ENCODE measurements around the gene FXYD3. TPM values are rescaled to one million over a fixed set of nuclear protein-coding genes. Genes with fewer than 3 reads are reported as not detected.
A peak's percentile ranks its signal among the peaks of the same experiment; 100 is the strongest.

Gene FXYD3
- total and polyA plus RNA-seq, 2 of the 13 experiments (the other 11 are each of a cell fraction or from before 2014, with no cell fraction given), result 4.9 TPM; not detected in 1

GRCh38 chr19:35080613-35081170, 34.9 kb upstream of the FXYD3 start:
- intact Hi-C loops (cut with micrococcal nuclease; ENCODE audit: unreplicated experiment), result no loop called here
- H3K27ac ChIP-seq (ENCODE audit: extremely low read length, insufficient read depth, low read length), result no peak overlapping the region

GRCh38 chr19:35081201-35081600, 34.4 kb upstream of the FXYD3 start:
- H3K4me2 ChIP-seq (ENCODE audit: low read depth, low read length), result no peak overlapping the region
- no peaks in the 10 kb centered on the region for H3K9me3 ChIP-seq (ENCODE audit: low read length)
- ATAC-seq (no peak), DNase-seq (ENCODE audit: low spot score) (no peak), FAIRE-seq (no peak)
- no peak overlapping the region for H3K27ac ChIP-seq (ENCODE audit: extremely low read length, insufficient read depth, low read length)
- ChIA-PET POLR2A (interaction anchor here (0.9 kb wide), 1 partner anchor 13 kb away, joined by 3 read pairs; no protein-coding TSS in a partner anchor), CTCF (ENCODE audit: low intra/inter-chr PET ratio, low total read pairs) (no interaction called here)
- H3K4me1 ChIP-seq (ENCODE audit: insufficient read depth, low read length), result peaks cover 9% of the 10 kb centered on the region; the same call in 1 of the 2 replicates
- no peaks in the 10 kb centered on the region for H3K36me3 ChIP-seq (replicated peaks in 1 of 2; ENCODE audit: control insufficient read depth in 1 of 2, insufficient read depth in 2 of 2, low read length in 2 of 2)
- TF ChIP-seq ZMYM4 (CRISPR knock-in tag; IDR thresholded peaks at IDR 0.05), result no peak
- TF ChIP-seq ZNF629 (CRISPR knock-in tag; conservative IDR thresholded peaks at IDR 0.05), result no peak
- no peak overlapping the region for H2AFZ ChIP-seq (ENCODE audit: low read length)
- 30% methylated on average over 2 of the region's 6 CpGs for WGBS (ENCODE audit: low lambda C conversion rate)
- peaks cover 8 to 50% of the 10 kb centered on the region in 2 experiments for H3K27me3 ChIP-seq (ENCODE audit: control insufficient read depth in 1 of 2, insufficient read depth in 2 of 2, low read length in 2 of 2)
- H3K4me3 ChIP-seq (replicated peaks in 1 of 3; ENCODE audit: insufficient read depth in 1 of 3, low read depth in 2 of 3, low read length in 3 of 3), result no peak overlapping the region
- no peak overlapping the region for H3K9ac ChIP-seq (ENCODE audit: insufficient read depth, low read depth, low read length)
- BruUV-seq (replicated peaks), result no TSS peak
- intact Hi-C loops (cut with micrococcal nuclease; ENCODE audit: unreplicated experiment) (no loop called here), in situ Hi-C loops (cut with HindIII; ENCODE audit: extremely low pct_ligation_motif_present, low pct_unique_long_range_greater_than_20kb) (no loop called here)
- no peaks in the 10 kb centered on the region for H3K79me2 ChIP-seq (ENCODE audit: insufficient read depth, low read length)
- H4K20me1 ChIP-seq (ENCODE audit: insufficient read depth, low read length), result no peaks in the 10 kb centered on the region

More at GRCh38 chr19:35080613-35081170, 34.9 kb upstream of the FXYD3 start:
- POLR2A ChIA-PET, result interaction anchor here (0.9 kb wide), 1 partner anchor 12 kb away, joined by 3 read pairs; no protein-coding TSS in a partner anchor
- Histone ChIP-seq H3K27me3 (ENCODE audit: control insufficient read depth in 1 of 2, insufficient read depth in 2 of 2, low read length in 2 of 2) (peaks cover 10 to 52% of the 10 kb centered on the region in 2 experiments), H3K9me3 (ENCODE audit: low read length) (no peaks in the 10 kb centered on the region), H3K9ac (ENCODE audit: insufficient read depth, low read depth, low read length) (no peak overlapping the region), H3K4me1 (ENCODE audit: insufficient read depth, low read length) (peaks cover 9% of the 10 kb centered on the region; the same call in 1 of the 2 replicates), H4K20me1 (ENCODE audit: insufficient read depth, low read length) (no peaks in the 10 kb centered on the region), H3K4me2 (ENCODE audit: low read depth, low read length) (no peak overlapping the region), H3K4me3 (replicated peaks in 1 of 3; ENCODE audit: insufficient read depth in 1 of 3, low read depth in 2 of 3, low read length in 3 of 3) (no peak overlapping the region), H3K36me3 (replicated peaks in 1 of 2; ENCODE audit: control insufficient read depth in 1 of 2, insufficient read depth in 2 of 2, low read length in 2 of 2) (no peaks in the 10 kb centered on the region), H2AFZ (ENCODE audit: low read length) (no peak overlapping the region), H3K79me2 (ENCODE audit: insufficient read depth, low read length) (no peaks in the 10 kb centered on the region)
- WGBS (ENCODE audit: low lambda C conversion rate), result 40% methylated on average over 1 of the region's 16 CpGs
- no peak for TF ChIP-seq MEIS1 (CRISPR knock-in tag; IDR thresholded peaks at IDR 0.05; ENCODE audit: borderline replicate concordance)
- TF ChIP-seq HNRNPL (IDR thresholded peaks at IDR 0.05; ENCODE audit: low read depth, low read length), result peak; percentile 53; the same call in 1 of the 2 replicates
- no peak for TF ChIP-seq SOX5 (CRISPR knock-in tag; IDR thresholded peaks at IDR 0.05; ENCODE audit: borderline replicate concordance)
- no peak for TF ChIP-seq ARID2 (CRISPR knock-in tag; IDR thresholded peaks at IDR 0.05; ENCODE audit: borderline replicate concordance)
- in situ Hi-C loops (cut with HindIII; ENCODE audit: extremely low pct_ligation_motif_present, low pct_unique_long_range_greater_than_20kb), result no loop called here
- no peak for FAIRE-seq
- BruUV-seq (replicated peaks), result no TSS peak
- no peak for DNase-seq (ENCODE audit: low spot score)
- CTCF ChIA-PET (ENCODE audit: low intra/inter-chr PET ratio, low total read pairs), result no interaction called here
- ATAC-seq, result 0 out of 3 replicates have a peak, but pooled peaks have one; percentile 18
